Measurements from ENCODE around the gene PDE6D.

Gene PDE6D

GRCh38 chr2:231780909-231781797 lies at the start of gene PDE6D:
PDE6D (minus strand) TSS chr2:231781282; CDS start chr2:231781114, 168 bp downstream.
- peak; percentile 99 for DNase-seq (ENCODE audit: low read depth)
- H3K4me3 ChIP-seq (ENCODE audit: low read depth, low read length) = peak within 1 kb of the TSS; percentile 86
- peak; percentile 50 for TF ChIP-seq POLR2A (IDR thresholded peaks at IDR 0.05; ENCODE audit: extremely low read depth, insufficient read length)
- TF ChIP-seq MAX (IDR thresholded peaks at IDR 0.05; ENCODE audit: low read depth, low read length) = 0 out of 2 replicates have a peak, but pooled peaks have one; percentile 29
- TF ChIP-seq CTCF (IDR thresholded peaks at IDR 0.05; ENCODE audit: low read depth, low read length) = no peak
- peak; percentile 81 for TF ChIP-seq MYC (IDR thresholded peaks at IDR 0.05; ENCODE audit: low read depth, low read length)

GRCh38 chr2:231821908-231822307 lies 40.8 kb upstream of the PDE6D start:
- no peak overlapping the region for H3K4me3 ChIP-seq (ENCODE audit: low read depth, low read length)
- DNase-seq (ENCODE audit: low read depth) = peak; percentile 0
- TF ChIP-seq MAX (IDR thresholded peaks at IDR 0.05; ENCODE audit: low read depth, low read length) = no peak
- no peak for TF ChIP-seq POLR2A (IDR thresholded peaks at IDR 0.05; ENCODE audit: extremely low read depth, insufficient read length)

- peak; percentile 0 for DNase-seq (ENCODE audit: low read depth)
These were observed 39.8 kb upstream of the PDE6D start for GRCh38 chr2:231820786-231821303.

GRCh38 chr2:231819447-231820042 lies 38.5 kb upstream of the PDE6D start:
- no peak overlapping the region for H3K4me3 ChIP-seq (ENCODE audit: low read depth, low read length)
- TF ChIP-seq MAX (IDR thresholded peaks at IDR 0.05; ENCODE audit: low read depth, low read length) (no peak), MYC (IDR thresholded peaks at IDR 0.05; ENCODE audit: low read depth, low read length) (no peak), POLR2A (IDR thresholded peaks at IDR 0.05; ENCODE audit: extremely low read depth, insufficient read length) (no peak)
- DNase-seq (ENCODE audit: low read depth) = no peak

More at GRCh38 chr2:231820786-231821303, 39.8 kb upstream of the PDE6D start:
- TF ChIP-seq CTCF (IDR thresholded peaks at IDR 0.05; ENCODE audit: low read depth, low read length) (no peak), MYC (IDR thresholded peaks at IDR 0.05; ENCODE audit: low read depth, low read length) (no peak), POLR2A (IDR thresholded peaks at IDR 0.05; ENCODE audit: extremely low read depth, insufficient read length) (no peak), MAX (IDR thresholded peaks at IDR 0.05; ENCODE audit: low read depth, low read length) (no peak)
- no peak overlapping the region for H3K4me3 ChIP-seq (ENCODE audit: low read depth, low read length)

GRCh38 chr2:231816327-231817026 lies 35.4 kb upstream of the PDE6D start:
- TF ChIP-seq MYC (IDR thresholded peaks at IDR 0.05; ENCODE audit: low read depth, low read length) = no peak
- no peak for TF ChIP-seq POLR2A (IDR thresholded peaks at IDR 0.05; ENCODE audit: extremely low read depth, insufficient read length)
- TF ChIP-seq CTCF (IDR thresholded peaks at IDR 0.05; ENCODE audit: low read depth, low read length) = no peak
- TF ChIP-seq MAX (IDR thresholded peaks at IDR 0.05; ENCODE audit: low read depth, low read length) = no peak
- no peak for DNase-seq (ENCODE audit: low read depth)

GRCh38 chr2:231810905-231811304 lies 29.8 kb upstream of the PDE6D start:
- no peak for TF ChIP-seq POLR2A (IDR thresholded peaks at IDR 0.05; ENCODE audit: extremely low read depth, insufficient read length)
- no peak for DNase-seq (ENCODE audit: low read depth)
- H3K4me3 ChIP-seq (ENCODE audit: low read depth, low read length) = no peak overlapping the region

More at GRCh38 chr2:231816327-231817026, 35.4 kb upstream of the PDE6D start:
- no peak overlapping the region for H3K4me3 ChIP-seq (ENCODE audit: low read depth, low read length)
